HG03025 (cell line): ENCODE data around the gene AMH.
A peak's percentile ranks its signal among the peaks of the same experiment; 100 is the strongest.
"Not testable (repeated sequence)": the region's sequence is repeated elsewhere in the genome, so short reads cannot be mapped to it uniquely, and the experiment has no call there.

Experiments used
- ATAC-seq: cut with Tn5 transposase; IDR thresholded peaks from one replicate; pipeline ENCODE4 v1.9.1; 2021; ENCODE audit warnings: mild to moderate bottlenecking, moderate library complexity; ENCODE audit not compliant: unreplicated experiment, low FRiP score

The AMH gene

GRCh38 chr19:2266183-2266993 lies 17.3 kb downstream of the AMH start:
- no peak for ATAC-seq

- no peak for ATAC-seq
Measured at GRCh38 chr19:2268480-2268830, 19.3 kb downstream of the AMH start.

- ATAC-seq: no peak
Measured at GRCh38 chr19:2268861-2269243, 19.7 kb downstream of the AMH start.

- peak; percentile 63 for ATAC-seq
Measured at GRCh38 chr19:2269244-2270156, 20.4 kb downstream of the AMH start.

GRCh38 chr19:2270157-2270422 lies 21.0 kb downstream of the AMH start:
- no peak for ATAC-seq

GRCh38 chr19:2270423-2271233 lies 21.5 kb downstream of the AMH start:
- ATAC-seq: no peak

- ATAC-seq: no peak
Measured at GRCh38 chr19:2271234-2272103, 22.3 kb downstream of the AMH start.

GRCh38 chr19:2273356-2274184 lies 24.4 kb downstream of the AMH start:
- ATAC-seq: no peak

GRCh38 chr19:2274185-2274711 lies 25.1 kb downstream of the AMH start:
- no peak for ATAC-seq

- no peak for ATAC-seq
Measured at GRCh38 chr19:2274931-2275535, 25.9 kb downstream of the AMH start.

GRCh38 chr19:2275588-2276428 lies 26.7 kb downstream of the AMH start:
- ATAC-seq: no peak

GRCh38 chr19:2276429-2276986 lies 27.4 kb downstream of the AMH start:
- no peak for ATAC-seq

- ATAC-seq: no peak
Measured at GRCh38 chr19:2277138-2277537, 28.0 kb downstream of the AMH start.

GRCh38 chr19:2278459-2279158 lies 29.5 kb downstream of the AMH start:
- no peak for ATAC-seq

GRCh38 chr19:2280633-2281264 lies 31.6 kb downstream of the AMH start:
- ATAC-seq: no peak

- ATAC-seq: not testable (repeated sequence)
Measured at GRCh38 chr19:2281265-2282061, 32.3 kb downstream of the AMH start.
